GM23338 (cell line): Measurements from ENCODE around the gene MYORG. TPM values are rescaled to one million over a fixed set of nuclear protein-coding genes. Genes with fewer than 3 reads are reported as not detected.

ENCODE experiments used
- ATAC-seq: fragments of 200-7000 bp; cut with Tn5 transposase; 3 replicates; pipeline ENCODE4 v1.9.1; 2020
- DNase-seq: peaks from one replicate; pipeline ENCODE4 v3.0.0-alpha.2; 2015; ENCODE audit warnings: low spot score
- H2AFZ ChIP-seq: fragments of 200-600 bp; sonication (generic); 2 replicates; pipeline ENCODE4 v1.8.0; 2016; ENCODE audit warnings: antibody characterized with exemption, mild to moderate bottlenecking, moderate library complexity
- H3F3A ChIP-seq: fragments of 200-600 bp; sonication (generic); replicated peaks from 2 replicates; pipeline ENCODE4 v1.8.0; 2017; ENCODE audit warnings: antibody characterized with exemption, mixed run types, low read depth
- H3K27ac ChIP-seq: fragments of 200-600 bp; sonication (generic); 2 replicates; pipeline ENCODE4 v1.6.1; 2016; ENCODE audit warnings: low read depth
- H3K27me3 ChIP-seq: fragments of 200-600 bp; sonication (generic); 2 replicates; pipeline ENCODE4 v1.8.0; 2016; ENCODE audit warnings: mild to moderate bottlenecking, mixed run types, moderate library complexity; ENCODE audit not compliant: insufficient read depth
- H3K36me3 ChIP-seq: fragments of 200-600 bp; sonication (generic); 2 replicates; pipeline ENCODE4 v1.8.0; 2016; ENCODE audit warnings: mild to moderate bottlenecking; ENCODE audit not compliant: insufficient read depth
- H3K4me1 ChIP-seq: fragments of 200-600 bp; sonication (generic); 2 replicates; pipeline ENCODE4 v1.8.0; 2016; ENCODE audit warnings: mild to moderate bottlenecking, moderate library complexity; ENCODE audit not compliant: insufficient read depth
- H3K4me2 ChIP-seq: fragments of 200-600 bp; sonication (generic); 2 replicates; pipeline ENCODE4 v1.7.1; 2017; ENCODE audit warnings: mixed run types
- H3K4me3 ChIP-seq: fragments of 200-600 bp; sonication (generic); 2 replicates; pipeline ENCODE4 v1.6.1; 2016; ENCODE audit warnings: mixed run types
- H3K79me2 ChIP-seq: fragments of 200-600 bp; sonication (generic); replicated peaks from 2 replicates; pipeline ENCODE4 v1.8.0; 2017; ENCODE audit warnings: mild to moderate bottlenecking; ENCODE audit not compliant: insufficient read depth
- H3K9me2 ChIP-seq: fragments of 200-600 bp; sonication (generic); 2 replicates; pipeline ENCODE4 v1.8.0; 2017; ENCODE audit not compliant: insufficient read depth
- H4K20me1 ChIP-seq: fragments of 200-600 bp; sonication (generic); replicated peaks from 2 replicates; pipeline ENCODE4 v1.8.0; 2017; ENCODE audit warnings: mild to moderate bottlenecking; ENCODE audit not compliant: insufficient read depth
- H3K27ac Mint-ChIP-seq: 2 replicates; pipeline ENCODE4 v1.8.0; 2020; ENCODE audit warnings: inconsistent platforms, mild to moderate bottlenecking, moderate library complexity, mixed read lengths
- H3K27me3 Mint-ChIP-seq: 3 replicates; pipeline ENCODE4 v1.8.0; 2022; ENCODE audit warnings: low read depth, mild to moderate bottlenecking, moderate library complexity, mixed read lengths, inconsistent platforms; ENCODE audit not compliant: insufficient read depth, poor library complexity
- H3K36me3 Mint-ChIP-seq: 3 replicates; pipeline ENCODE4 v1.8.0; 2021; ENCODE audit warnings: low read depth, mild to moderate bottlenecking, inconsistent platforms, moderate library complexity, mixed read lengths
- H3K4me1 Mint-ChIP-seq: 3 replicates; pipeline ENCODE4 v1.8.0; 2020; ENCODE audit warnings: mild to moderate bottlenecking, inconsistent platforms, mixed read lengths
- H3K4me3 Mint-ChIP-seq: 3 replicates; pipeline ENCODE4 v1.8.0; 2021; ENCODE audit warnings: moderate library complexity, mild to moderate bottlenecking, inconsistent platforms, mixed read lengths
- H3K9me3 Mint-ChIP-seq: 3 replicates; pipeline ENCODE4 v1.8.0; 2020; ENCODE audit warnings: moderate library complexity, mild to moderate bottlenecking, inconsistent platforms, mixed read lengths
- CREB1 ChIP-seq: fragments of 250-450 bp; sonication (Bioruptor Pico); IDR thresholded peaks from 2 replicates; pipeline ENCODE4 v1.5.0; 2020; ENCODE audit warnings: low read depth, mild to moderate bottlenecking, moderate library complexity
- EZH2phosphoT487 ChIP-seq: fragments of 200-600 bp; sonication (generic); IDR thresholded peaks from one replicate; pipeline ENCODE4 v1.8.1; 2018; ENCODE audit warnings: antibody characterized with exemption; ENCODE audit not compliant: unreplicated experiment
- NANOG ChIP-seq: IDR thresholded peaks from 2 replicates; pipeline ENCODE4 v1.6.1; 2016; ENCODE audit warnings: antibody characterized with exemption, borderline replicate concordance
- STAT1 ChIP-seq: IDR thresholded peaks from one replicate; pipeline ENCODE4 v1.6.1; 2016; ENCODE audit warnings: antibody characterized with exemption; ENCODE audit not compliant: unreplicated experiment
- polyA plus RNA-seq: library from polyadenylated mRNA; unstranded; fragments of >200 nt; fragmentation: Nextera tagmentation; extraction: Ambion mirVana; gene quantifications from 2 replicates; pipeline ENCODE4 v1.2.1, GENCODE V29; 2016
- total RNA-seq: library from RNA; depleted of rRNA; stranded (reverse); fragments of >200 nt; shearing (Covaris generic); gene quantifications from 2 replicates; pipeline ENCODE4 v1.2.3, GENCODE V29; 2014
- TF ChIP-seq, protein P1 (sequence below), 2 experiments: fragments of 200-600 bp in 1 of 2; sonication (generic) in 1 of 2; conservative IDR thresholded peaks; 2 replicates each; pipeline versions ENCODE4 v1.5.1 to v1.6.1; 2016 to 2017; ENCODE audit warnings: antibody characterized with exemption in 2 of 2, low read depth in 2 of 2, mild to moderate bottlenecking in 2 of 2, moderate library complexity in 1 of 2

Gene MYORG
- total and polyA plus RNA-seq, 2 experiments from 2014 or later: 1.5 to 7.3 TPM

DNA sequence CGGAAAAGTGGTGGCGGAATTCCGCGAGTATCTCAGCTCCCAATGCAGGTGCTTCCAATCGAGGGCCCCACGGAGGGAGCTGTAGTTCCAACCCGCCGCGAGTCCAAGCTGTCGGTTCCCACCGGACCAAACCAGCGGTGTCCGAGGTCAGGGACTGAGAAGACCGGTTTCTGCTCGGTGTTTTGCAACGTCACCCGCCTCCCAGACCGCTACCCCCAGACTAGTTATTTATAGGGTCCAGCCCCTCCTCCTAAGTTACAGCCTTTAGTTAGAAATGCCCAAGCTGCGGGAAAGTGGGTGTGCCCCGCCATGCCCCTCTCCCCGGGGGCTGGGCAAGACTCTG, 677 bp upstream of the MYORG start:
- no peak overlapping the region for H3K27ac Mint-ChIP-seq
- ATAC-seq: no peak

GRCh38 chr9:34375901-34376595, 650 bp downstream of the MYORG start:
- Histone ChIP-seq H3K4me1 (peaks cover 25% of the 10 kb centered on the region), H4K20me1 (no peaks in the 10 kb centered on the region), H3K27me3 (peaks cover 30% of the 10 kb centered on the region), H3F3A (no peaks in the 10 kb centered on the region; the same call in 1 of the 2 replicates), H3K4me3 (peak overlapping the region; percentile 81), H3K4me2 (peak overlapping the region; percentile 90), H3K79me2 (no peaks in the 10 kb centered on the region), H3K27ac (no peak overlapping the region), H3K9me2 (no peaks in the 10 kb centered on the region), H2AFZ (peak overlapping the region; percentile 89), H3K36me3 (no peaks in the 10 kb centered on the region)
- DNase-seq (peak; percentile 76), ATAC-seq (peak; percentile 22)
- peaks cover 9% of the 10 kb centered on the region for H3K36me3 Mint-ChIP-seq
- H3K27me3 Mint-ChIP-seq: peaks cover 31% of the 10 kb centered on the region
- no peak overlapping the region for H3K27ac Mint-ChIP-seq
- no peaks in the 10 kb centered on the region; the same call in 2 of the 3 replicates for H3K9me3 Mint-ChIP-seq
- peaks cover 23% of the 10 kb centered on the region for H3K4me1 Mint-ChIP-seq
- peak overlapping the region; percentile 83 for H3K4me3 Mint-ChIP-seq
- no peak for TF ChIP-seq CREB1 (CRISPR knock-in tag)
- TF ChIP-seq, protein P1, sequence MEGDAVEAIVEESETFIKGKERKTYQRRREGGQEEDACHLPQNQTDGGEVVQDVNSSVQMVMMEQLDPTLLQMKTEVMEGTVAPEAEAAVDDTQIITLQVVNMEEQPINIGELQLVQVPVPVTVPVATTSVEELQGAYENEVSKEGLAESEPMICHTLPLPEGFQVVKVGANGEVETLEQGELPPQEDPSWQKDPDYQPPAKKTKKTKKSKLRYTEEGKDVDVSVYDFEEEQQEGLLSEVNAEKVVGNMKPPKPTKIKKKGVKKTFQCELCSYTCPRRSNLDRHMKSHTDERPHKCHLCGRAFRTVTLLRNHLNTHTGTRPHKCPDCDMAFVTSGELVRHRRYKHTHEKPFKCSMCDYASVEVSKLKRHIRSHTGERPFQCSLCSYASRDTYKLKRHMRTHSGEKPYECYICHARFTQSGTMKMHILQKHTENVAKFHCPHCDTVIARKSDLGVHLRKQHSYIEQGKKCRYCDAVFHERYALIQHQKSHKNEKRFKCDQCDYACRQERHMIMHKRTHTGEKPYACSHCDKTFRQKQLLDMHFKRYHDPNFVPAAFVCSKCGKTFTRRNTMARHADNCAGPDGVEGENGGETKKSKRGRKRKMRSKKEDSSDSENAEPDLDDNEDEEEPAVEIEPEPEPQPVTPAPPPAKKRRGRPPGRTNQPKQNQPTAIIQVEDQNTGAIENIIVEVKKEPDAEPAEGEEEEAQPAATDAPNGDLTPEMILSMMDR (conservative IDR thresholded peaks at IDR 0.05; ENCODE audit: low read depth in 2 of 2): peak in 1 of 2 experiments; percentile 49; a peak in 3 of 4 replicates

More for the DNA sequence above, 677 bp upstream of the MYORG start:
- Mint-ChIP-seq H3K4me3 (peak overlapping the region; percentile 83), H3K4me1 (peaks cover 31% of the 10 kb centered on the region), H3K27me3 (peaks cover 40% of the 10 kb centered on the region), H3K9me3 (no peaks in the 10 kb centered on the region; the same call in 2 of the 3 replicates), H3K36me3 (no peaks in the 10 kb centered on the region; the same call in 2 of the 3 replicates)
- TF ChIP-seq, protein P1 (conservative IDR thresholded peaks at IDR 0.05; ENCODE audit: low read depth in 2 of 2): no peak
- TF ChIP-seq STAT1 (no peak), EZH2phosphoT487 (no peak), NANOG (no peak)
- no peak overlapping the region for H3K27ac ChIP-seq
- H3K36me3 ChIP-seq: no peaks in the 10 kb centered on the region
- H3K9me2 ChIP-seq: no peaks in the 10 kb centered on the region
- peak overlapping the region; percentile 93 for H2AFZ ChIP-seq
- no peaks in the 10 kb centered on the region for H3K79me2 ChIP-seq
- H4K20me1 ChIP-seq: no peaks in the 10 kb centered on the region
- H3K27me3 ChIP-seq: peaks cover 43% of the 10 kb centered on the region
- no peak for DNase-seq
- no peaks in the 10 kb centered on the region; the same call in 1 of the 2 replicates for H3F3A ChIP-seq
- H3K4me1 ChIP-seq: peaks cover 29% of the 10 kb centered on the region
- H3K4me2 ChIP-seq: peak overlapping the region; percentile 80
- peak overlapping the region; percentile 81 for H3K4me3 ChIP-seq
